Activated CD8-positive, alpha-beta memory T cell treated with anti-CD3 and anti-CD28 coated beads, Interleukin-2, amount 50 U/mL, for 24 hours (primary cell): Measurements from ENCODE around the gene GMFB.

Experiments
- DNase-seq: peaks from one replicate; pipeline ENCODE4 v3.0.0-alpha.2; 2020; ENCODE audit errors: extremely low read depth

Gene GMFB

GRCh38 chr14:54488646-54489317, at the start of gene GMFB:
Gene GMFB (minus strand): TSS chr14:54488980. CDS start chr14:54488927, 53 bp downstream.
- DNase-seq: peak; percentile 72

- DNase-seq: no peak
These were observed 49.3 kb upstream of the GMFB start for GRCh38 chr14:54538055-54538454.

GRCh38 chr14:54537651-54538050, 48.9 kb upstream of the GMFB start:
- DNase-seq: no peak

- DNase-seq: no peak
These were observed 46.9 kb upstream of the GMFB start for GRCh38 chr14:54535646-54536045.

GRCh38 chr14:54535126-54535525, 46.3 kb upstream of the GMFB start:
- DNase-seq: no peak

GRCh38 chr14:54533100-54533499, 44.3 kb upstream of the GMFB start:
- no peak for DNase-seq

GRCh38 chr14:54532111-54533012, 43.6 kb upstream of the GMFB start:
- DNase-seq: no peak

GRCh38 chr14:54529811-54530210, 41.0 kb upstream of the GMFB start:
- DNase-seq: no peak

GRCh38 chr14:54528973-54529372, 40.2 kb upstream of the GMFB start:
- no peak for DNase-seq

GRCh38 chr14:54524410-54524809, 35.6 kb upstream of the GMFB start:
- no peak for DNase-seq

- DNase-seq: no peak
These were observed 27.9 kb upstream of the GMFB start for GRCh38 chr14:54516709-54517108.

- DNase-seq: no peak
These were observed 26.9 kb upstream of the GMFB start for GRCh38 chr14:54515670-54516069.

GRCh38 chr14:54512393-54512792, 23.6 kb upstream of the GMFB start:
- DNase-seq: no peak

GRCh38 chr14:54509546-54510501, 21.0 kb upstream of the GMFB start, which contains the start of gene CGRRF1:
Gene CGRRF1 (plus strand): TSS chr14:54509906. CDS start chr14:54509960, 54 bp downstream.
- DNase-seq: peak; percentile 92

- DNase-seq: no peak
These were observed 14.7 kb upstream of the GMFB start for GRCh38 chr14:54503486-54503885.

- DNase-seq: no peak
These were observed 13.8 kb upstream of the GMFB start for GRCh38 chr14:54502602-54503001.

GRCh38 chr14:54501480-54501879, 12.7 kb upstream of the GMFB start:
- DNase-seq: no peak

GRCh38 chr14:54500744-54501143, 12.0 kb upstream of the GMFB start:
- no peak for DNase-seq

GRCh38 chr14:54498579-54498978, 9.8 kb upstream of the GMFB start:
- DNase-seq: no peak

GRCh38 chr14:54498095-54498531, 9.3 kb upstream of the GMFB start:
- no peak for DNase-seq

GRCh38 chr14:54497224-54497623, 8.4 kb upstream of the GMFB start:
- no peak for DNase-seq

- no peak for DNase-seq
These were observed 4.5 kb upstream of the GMFB start for GRCh38 chr14:54493293-54493692.
